ENCODE measurements around the gene ARID4B.
"Not testable (repeated sequence)": the region's sequence is repeated elsewhere in the genome, so short reads cannot be mapped to it uniquely, and the experiment has no call there.

Gene ARID4B

DNA sequence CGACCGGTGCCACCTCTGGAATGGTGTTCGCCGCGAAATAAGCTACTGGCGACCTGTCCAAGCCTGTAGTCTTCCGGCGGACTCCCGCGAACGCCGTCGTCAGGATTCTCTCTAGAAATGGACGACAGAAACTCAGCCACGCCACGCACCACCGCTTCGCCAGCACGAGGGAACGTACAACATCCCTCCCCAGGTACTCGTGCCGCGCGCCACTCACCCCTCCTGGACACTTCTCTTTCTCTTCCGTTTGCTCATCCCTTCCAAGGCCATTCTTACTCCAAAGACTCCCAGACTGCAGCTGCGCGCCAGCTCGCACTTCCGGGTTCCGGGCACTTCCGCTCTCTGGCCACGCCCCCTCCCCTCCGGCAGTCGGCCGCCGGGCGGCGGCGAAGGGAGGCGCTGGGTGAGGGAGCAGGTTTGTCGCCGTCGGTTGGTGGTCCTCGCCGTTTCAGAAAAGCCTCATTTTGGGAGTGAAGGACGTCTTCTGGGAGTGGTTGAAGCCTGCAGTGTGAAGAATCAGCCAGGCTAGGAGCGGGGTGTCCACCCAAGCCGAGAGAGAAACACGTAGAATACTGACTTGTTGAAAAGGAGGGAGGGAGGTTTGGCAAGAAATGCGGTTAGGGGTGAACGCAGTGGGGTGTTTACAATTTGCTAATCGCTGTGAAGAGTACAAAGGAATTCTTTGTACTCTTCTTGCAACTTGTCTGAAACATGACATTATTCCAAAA is 166.9 kb downstream of the ARID4B start, which contains the start of gene RBM34:
RBM34 (minus strand) TSS at position 294 of the 728 bp plus-strand sequence; CDS start at position 270, 24 bp downstream.
- DNase-seq (ENCODE audit: low read depth in 2 of 2): peak; percentile 54 to 68

DNA sequence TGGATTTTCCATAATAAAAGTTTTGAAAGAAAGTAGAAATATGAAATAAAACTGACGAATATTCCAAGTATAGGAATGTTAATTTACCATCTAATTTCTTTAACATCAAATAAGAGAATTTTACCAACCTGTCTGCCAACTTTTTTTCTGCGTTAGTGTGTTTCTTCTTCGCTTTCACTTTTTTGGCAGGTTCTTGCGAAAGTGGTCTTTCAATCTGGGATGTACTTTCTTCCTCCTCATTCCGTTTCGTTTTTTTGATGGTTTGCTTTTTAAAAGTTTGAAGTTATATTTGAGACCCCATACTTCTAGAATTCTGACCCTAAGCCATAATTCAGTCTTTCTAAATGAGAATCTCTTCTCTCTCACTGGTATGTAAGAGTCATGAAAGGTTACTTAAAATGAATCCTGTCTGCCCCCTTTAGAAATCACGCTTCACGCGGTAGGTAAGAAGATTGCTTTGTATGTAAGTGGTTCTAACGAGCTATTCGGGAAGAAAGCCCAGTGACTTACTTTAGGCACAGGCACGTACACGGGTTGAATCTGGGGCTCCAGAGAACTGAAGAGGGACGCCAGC is 167.5 kb downstream of the ARID4B start:
- DNase-seq (ENCODE audit: low read depth in 2 of 2): peak; percentile 2 to 11

DNA sequence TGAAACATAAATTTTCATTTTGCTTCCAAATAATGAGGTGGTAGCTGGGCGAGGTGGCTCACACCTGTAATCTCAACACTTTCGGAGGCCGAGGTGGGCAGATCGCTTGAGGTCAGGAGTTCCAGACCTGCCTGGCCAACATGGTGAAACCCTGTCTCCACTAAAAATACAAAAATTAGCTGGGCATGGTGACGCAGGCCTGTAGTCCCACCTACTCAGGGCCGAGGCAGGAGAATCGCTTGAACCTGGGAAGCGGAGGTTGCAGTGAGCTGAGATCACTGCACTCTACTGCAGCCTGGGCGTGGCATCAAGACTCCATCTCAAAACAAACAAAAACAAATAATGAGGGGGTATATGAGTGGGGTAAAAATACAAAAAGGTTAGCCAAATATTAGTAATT is 168.0 kb downstream of the ARID4B start:
- not testable (repeated sequence) for DNase-seq (ENCODE audit: low read depth in 2 of 2)

- DNase-seq (ENCODE audit: low read depth in 2 of 2): not testable (repeated sequence)
Observed at GRCh38 chr1:235159284-235159683, 168.7 kb downstream of the ARID4B start.

DNA sequence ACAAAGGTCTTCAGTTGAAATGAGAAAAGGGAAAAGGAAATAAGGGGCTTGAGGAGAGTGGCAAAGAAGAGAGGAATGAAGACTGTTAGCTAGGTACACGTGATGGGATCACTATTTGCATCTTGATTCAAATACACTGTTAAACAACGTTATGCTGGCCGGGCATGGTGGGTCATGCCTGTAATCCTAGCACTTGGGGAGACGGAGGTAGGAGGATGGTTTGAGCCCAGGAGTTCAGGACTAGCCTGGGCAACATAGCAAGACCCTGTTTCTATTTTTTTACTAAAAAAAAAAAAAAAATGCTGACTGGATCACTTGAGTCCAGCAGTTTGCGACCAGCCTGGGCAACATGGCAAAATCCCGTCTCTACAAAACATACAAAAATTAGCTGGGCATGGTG is 169.3 kb downstream of the ARID4B start:
- no peak for DNase-seq (ENCODE audit: low read depth in 2 of 2)

DNA sequence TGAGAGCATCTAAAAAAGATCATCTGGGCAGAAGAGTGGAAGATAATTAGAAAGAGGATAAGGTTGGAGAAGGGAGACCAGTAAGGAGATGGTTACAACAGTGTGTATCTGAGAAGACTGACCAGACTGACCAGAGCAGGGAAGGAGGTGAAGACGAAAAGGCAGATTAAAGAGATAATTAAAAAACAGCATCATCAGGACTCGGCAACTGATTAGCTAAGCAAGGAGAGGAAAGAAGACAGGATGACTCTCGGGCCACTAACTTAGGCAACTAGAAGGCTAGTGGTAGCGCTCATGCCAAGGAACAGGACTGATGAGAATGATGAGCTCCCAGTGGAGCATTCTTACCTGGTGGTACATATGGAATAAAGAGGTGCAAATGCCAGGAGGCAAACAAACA is 170.8 kb downstream of the ARID4B start:
- DNase-seq (ENCODE audit: low read depth in 2 of 2): no peak

DNA sequence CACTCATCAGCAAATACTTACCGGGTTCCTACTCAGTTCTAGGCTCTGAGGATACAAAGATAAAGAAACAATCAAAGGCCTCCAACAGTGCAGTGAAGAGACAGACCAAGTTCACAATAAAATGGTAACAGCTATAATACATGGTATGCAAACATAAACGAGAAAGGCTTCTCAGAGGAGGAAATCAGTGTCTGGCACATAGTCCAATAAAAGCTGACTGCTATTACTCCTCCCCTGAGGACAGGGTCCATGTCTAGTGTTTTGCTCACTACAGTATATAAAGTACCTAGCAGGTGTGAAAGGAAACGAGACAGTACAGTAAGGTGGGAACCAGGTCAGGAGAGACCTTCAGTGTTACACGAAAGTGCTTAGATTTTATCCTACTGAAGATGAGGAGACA is 171.2 kb downstream of the ARID4B start:
- DNase-seq (ENCODE audit: low read depth in 2 of 2): no peak

DNA sequence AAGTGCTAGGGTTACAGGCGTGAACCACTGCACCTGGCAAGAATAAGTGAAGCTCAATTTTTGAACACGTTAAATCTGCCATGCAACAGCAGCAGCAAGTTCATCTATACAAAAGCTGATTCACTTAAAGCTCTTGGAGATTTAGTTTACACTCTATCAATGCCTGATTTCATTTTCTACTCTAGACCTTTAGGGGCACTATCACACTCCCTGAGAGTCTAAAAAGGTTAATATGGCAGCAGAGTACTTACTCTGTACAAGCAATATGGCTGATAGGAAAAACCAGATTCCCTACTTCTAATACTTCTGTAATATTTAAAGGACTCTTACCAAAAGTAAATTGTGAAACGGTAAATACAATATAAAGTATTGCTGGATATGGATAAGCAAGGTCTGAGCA is 171.7 kb downstream of the ARID4B start:
- DNase-seq (ENCODE audit: low read depth in 2 of 2): no peak

GRCh38 chr1:235152235-235152634 is 175.7 kb downstream of the ARID4B start:
- no peak for DNase-seq (ENCODE audit: low read depth in 2 of 2)

- no peak for DNase-seq (ENCODE audit: low read depth in 2 of 2)
Observed at GRCh38 chr1:235151033-235151432, 176.9 kb downstream of the ARID4B start.

GRCh38 chr1:235149824-235150223 is 178.2 kb downstream of the ARID4B start:
- DNase-seq (ENCODE audit: low read depth in 2 of 2): no peak

- DNase-seq (ENCODE audit: low read depth in 2 of 2): no peak
Observed at GRCh38 chr1:235147269-235147668, 180.7 kb downstream of the ARID4B start.

GRCh38 chr1:235145639-235146038 is 182.3 kb downstream of the ARID4B start:
- no peak for DNase-seq (ENCODE audit: low read depth in 2 of 2)

GRCh38 chr1:235142991-235143390 is 185.0 kb downstream of the ARID4B start:
- no peak for DNase-seq (ENCODE audit: low read depth in 2 of 2)

DNA sequence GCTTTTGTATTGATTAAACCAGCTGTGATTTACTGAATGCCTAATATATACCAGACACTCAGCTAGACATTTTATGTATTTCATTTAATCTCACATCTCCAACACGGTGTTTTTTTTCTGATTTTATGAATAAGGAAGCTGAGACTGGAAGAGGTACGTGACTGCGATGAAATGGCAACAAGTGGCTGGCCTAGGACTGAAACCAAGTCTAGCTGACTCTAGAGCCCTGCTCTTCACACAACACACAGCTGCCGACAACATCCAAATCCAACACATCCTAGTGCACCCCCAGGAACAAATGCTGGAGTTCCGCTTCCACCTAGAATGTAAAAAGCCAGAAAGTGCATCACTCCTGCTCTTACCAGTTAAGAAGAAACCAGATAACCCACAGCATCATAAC is 188.7 kb downstream of the ARID4B start:
- no peak for DNase-seq (ENCODE audit: low read depth in 2 of 2)

- no peak for DNase-seq (ENCODE audit: low read depth in 2 of 2)
Observed at GRCh38 chr1:235138821-235139220, 189.2 kb downstream of the ARID4B start.

- DNase-seq (ENCODE audit: low read depth in 2 of 2): no peak
Observed at GRCh38 chr1:235136111-235136510, 191.9 kb downstream of the ARID4B start.

GRCh38 chr1:235134171-235134570 is 193.8 kb downstream of the ARID4B start:
- DNase-seq (ENCODE audit: low read depth in 2 of 2): no peak

- no peak for DNase-seq (ENCODE audit: low read depth in 2 of 2)
Observed at GRCh38 chr1:235133086-235133485, 194.9 kb downstream of the ARID4B start.

- DNase-seq (ENCODE audit: low read depth in 2 of 2): no peak
Observed at GRCh38 chr1:235131961-235132360, 196.0 kb downstream of the ARID4B start.

- DNase-seq (ENCODE audit: low read depth in 2 of 2): no peak
Observed at GRCh38 chr1:235130766-235131270, 197.2 kb downstream of the ARID4B start.

- no peak for DNase-seq (ENCODE audit: low read depth in 2 of 2)
Observed at GRCh38 chr1:235129774-235130570, 198.0 kb downstream of the ARID4B start.
